HG02759 (cell line): Measurements from ENCODE around the gene RCAN3.
"Not testable (repeated sequence)": the region's sequence is repeated elsewhere in the genome, so short reads cannot be mapped to it uniquely, and the experiment has no call there.

Source experiments
- ATAC-seq: cut with Tn5 transposase; IDR thresholded peaks from one replicate; pipeline ENCODE4 v1.9.1; 2021; ENCODE audit warnings: mild to moderate bottlenecking, moderate library complexity; ENCODE audit not compliant: unreplicated experiment

RCAN3 gene

GRCh38 chr1:24508911-24509310 is 6.3 kb downstream of the RCAN3 start:
- ATAC-seq = no peak

- no peak for ATAC-seq
These were observed 11.1 kb downstream of the RCAN3 start for GRCh38 chr1:24513706-24514105.

- ATAC-seq = no peak
These were observed 12.3 kb downstream of the RCAN3 start for GRCh38 chr1:24514946-24515345.

- ATAC-seq = not testable (repeated sequence)
These were observed 13.1 kb downstream of the RCAN3 start for GRCh38 chr1:24515671-24516209.

- no peak for ATAC-seq
These were observed 13.9 kb downstream of the RCAN3 start for GRCh38 chr1:24516506-24516905.

GRCh38 chr1:24517898-24518297 is 15.3 kb downstream of the RCAN3 start:
- no peak for ATAC-seq

GRCh38 chr1:24520282-24520681 is 17.6 kb downstream of the RCAN3 start:
- ATAC-seq = not testable (repeated sequence)

GRCh38 chr1:24525606-24526005 is 23.0 kb downstream of the RCAN3 start:
- ATAC-seq = no peak

GRCh38 chr1:24526045-24526444 is 23.4 kb downstream of the RCAN3 start:
- ATAC-seq = no peak

GRCh38 chr1:24526940-24527542 is 24.4 kb downstream of the RCAN3 start:
- ATAC-seq = no peak

GRCh38 chr1:24528744-24529143 is 26.1 kb downstream of the RCAN3 start:
- no peak for ATAC-seq

- ATAC-seq = not testable (repeated sequence)
These were observed 26.7 kb downstream of the RCAN3 start for GRCh38 chr1:24529292-24529691.

GRCh38 chr1:24535021-24535424 is 32.4 kb downstream of the RCAN3 start:
- no peak for ATAC-seq

- ATAC-seq = no peak
These were observed 33.1 kb downstream of the RCAN3 start for GRCh38 chr1:24535778-24536177.

- peak; percentile 73 for ATAC-seq
These were observed 33.8 kb downstream of the RCAN3 start for GRCh38 chr1:24536391-24536840.

GRCh38 chr1:24540051-24540905 is 37.6 kb downstream of the RCAN3 start:
- no peak for ATAC-seq

GRCh38 chr1:24540906-24541710 is 38.5 kb downstream of the RCAN3 start:
- no peak for ATAC-seq

GRCh38 chr1:24541711-24542346 is 39.2 kb downstream of the RCAN3 start:
- ATAC-seq = no peak

GRCh38 chr1:24544239-24544638 is 41.6 kb downstream of the RCAN3 start:
- ATAC-seq = no peak

GRCh38 chr1:24545662-24546061 is 43.0 kb downstream of the RCAN3 start:
- no peak for ATAC-seq

- ATAC-seq = no peak
These were observed 44.6 kb downstream of the RCAN3 start for GRCh38 chr1:24547195-24547594.
